HPDE6-E6E7 (cell line): Measurements from ENCODE around the gene CRKL.
A peak's percentile ranks its signal among the peaks of the same experiment; 100 is the strongest.

Experiments used
- DNase-seq: peaks from one replicate; pipeline ENCODE4 v3.0.0; 2011; ENCODE audit warnings: missing footprints; ENCODE audit errors: extremely low spot score

Gene CRKL

GRCh38 chr22:20981787-20982562 is 64.8 kb downstream of the CRKL start, which contains the start of gene LZTR1:
Gene LZTR1 (plus strand): TSS chr22:20982297. CDS start chr22:20982372, 75 bp downstream.
- peak; percentile 75 for DNase-seq

GRCh38 chr22:20982563-20982882 is 65.3 kb downstream of the CRKL start:
- no peak for DNase-seq

GRCh38 chr22:20983081-20983771 is 66.0 kb downstream of the CRKL start:
- DNase-seq, result no peak

- no peak for DNase-seq
These were observed 68.5 kb downstream of the CRKL start for GRCh38 chr22:20985720-20986119.

DNA sequence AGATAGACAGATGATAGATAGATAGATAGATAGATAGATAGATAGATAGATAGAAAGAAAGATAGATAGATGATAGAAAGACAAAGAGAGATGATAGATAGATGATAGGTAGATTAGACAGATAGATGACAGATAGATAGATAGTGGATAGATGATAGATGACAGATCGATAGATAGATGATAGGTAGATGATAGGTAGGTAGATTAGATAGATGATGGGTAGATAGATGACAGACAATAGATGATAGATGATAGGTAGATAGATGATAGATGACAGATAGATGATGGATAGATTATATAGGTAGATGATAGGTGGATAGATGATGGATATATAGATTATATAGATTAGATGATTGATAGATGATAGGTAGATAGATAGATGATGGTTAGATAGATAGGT is 69.2 kb downstream of the CRKL start:
- DNase-seq, result no peak

- DNase-seq, result no peak
These were observed 70.2 kb downstream of the CRKL start for GRCh38 chr22:20987375-20987774.

DNA sequence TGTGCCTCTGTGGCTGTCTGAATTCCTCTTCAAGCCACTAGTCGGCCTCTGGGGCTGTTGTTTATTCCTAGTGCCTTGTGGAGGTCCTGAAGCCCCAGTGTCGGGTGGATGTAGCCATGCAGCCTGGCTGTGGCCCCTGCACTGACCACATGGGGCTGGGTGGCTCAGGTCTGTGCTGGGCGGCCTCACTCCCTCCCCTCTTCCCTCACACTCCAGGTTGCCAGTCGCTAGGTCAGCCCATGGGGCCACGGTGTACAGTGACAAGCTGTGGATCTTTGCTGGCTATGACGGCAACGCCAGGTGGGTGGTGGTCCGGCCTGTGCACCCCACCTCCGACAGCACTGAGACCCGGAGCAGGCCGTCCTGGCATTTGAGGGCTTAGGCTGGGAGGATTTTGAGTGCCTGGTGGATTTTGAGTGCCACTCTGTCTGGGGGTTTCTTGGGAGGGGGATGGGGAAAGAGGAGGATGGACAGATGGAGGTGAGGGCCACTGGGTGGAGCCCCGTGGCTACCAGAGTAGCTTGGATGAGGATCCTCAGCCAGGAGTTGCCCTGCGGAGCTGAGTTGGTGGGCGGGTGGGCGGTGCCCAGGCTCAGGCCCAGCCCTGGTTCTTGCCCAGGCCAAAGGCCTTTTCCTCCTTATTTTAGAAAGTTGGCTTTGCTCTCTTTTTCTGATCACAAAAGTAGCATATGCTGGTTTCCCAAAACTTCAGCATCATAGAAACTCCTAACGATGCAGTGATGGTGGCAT is 71.5 kb downstream of the CRKL start:
- no peak for DNase-seq

- no peak for DNase-seq
These were observed 72.3 kb downstream of the CRKL start for GRCh38 chr22:20989323-20990138.

DNA sequence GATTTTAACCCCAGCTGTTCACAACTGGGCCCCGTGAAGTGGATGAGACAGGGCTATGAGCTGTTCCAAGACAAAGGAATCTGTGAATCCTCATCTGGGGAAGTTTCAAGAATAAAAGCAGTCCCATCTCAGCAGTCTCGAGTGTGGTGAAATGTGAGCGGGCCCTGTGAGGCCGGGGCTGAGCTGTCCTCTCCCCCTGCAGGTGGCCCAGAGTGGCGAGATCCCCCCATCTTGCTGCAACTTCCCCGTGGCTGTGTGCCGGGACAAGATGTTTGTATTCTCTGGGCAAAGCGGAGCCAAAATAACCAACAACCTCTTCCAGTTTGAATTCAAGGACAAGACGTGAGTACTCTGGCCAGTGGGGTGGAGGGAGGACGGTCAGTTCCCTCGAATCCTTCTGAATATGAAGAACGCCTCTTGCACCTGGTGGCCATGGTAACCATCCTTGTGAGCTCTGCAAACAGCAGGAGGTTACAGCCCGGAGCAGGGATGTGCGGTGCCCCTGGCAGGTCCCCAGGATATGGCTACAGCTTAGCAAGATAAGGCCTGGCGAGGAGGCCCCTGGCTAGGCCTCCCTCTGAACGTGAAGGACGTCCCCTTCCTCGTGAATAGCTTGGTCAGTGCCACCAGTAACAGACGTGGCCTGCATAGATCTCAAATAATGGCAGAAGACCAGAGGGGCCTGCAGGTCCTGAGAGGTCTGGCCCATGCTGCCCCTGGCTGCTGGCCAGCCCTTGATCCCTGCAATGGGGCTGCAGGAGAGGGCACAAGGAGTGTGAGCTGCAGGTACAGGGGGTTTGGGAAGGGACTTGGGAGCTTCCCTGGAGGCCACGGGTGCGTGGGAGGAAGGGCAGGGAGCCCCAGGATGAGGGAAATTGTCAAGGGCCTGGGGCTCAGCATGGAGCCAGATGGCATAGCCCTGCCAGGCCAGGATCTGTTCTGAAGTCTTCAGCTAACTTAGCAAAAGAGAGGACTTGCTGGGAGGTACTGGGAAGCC is 73.3 kb downstream of the CRKL start:
- no peak for DNase-seq

- DNase-seq, result no peak
These were observed 74.2 kb downstream of the CRKL start for GRCh38 chr22:20991252-20992055.

DNA sequence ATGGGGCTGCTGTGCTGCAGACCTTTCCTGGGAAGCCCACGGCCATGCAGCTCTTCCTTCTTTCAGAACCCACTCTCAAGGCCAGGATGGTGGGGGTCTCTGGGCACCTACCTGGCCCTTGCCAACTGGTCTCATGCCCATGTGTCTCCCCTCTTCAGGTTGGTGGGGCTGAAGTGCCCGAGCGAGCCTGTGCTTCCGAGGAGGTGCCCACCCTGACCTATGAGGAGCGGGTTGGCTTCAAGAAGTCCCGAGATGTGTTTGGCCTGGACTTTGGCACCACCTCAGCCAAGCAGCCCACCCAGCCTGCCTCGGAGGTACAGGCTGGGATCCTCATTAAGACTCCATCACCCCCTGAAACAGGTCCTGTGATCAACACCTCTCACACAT is 74.8 kb downstream of the CRKL start:
- DNase-seq, result no peak

- no peak for DNase-seq
These were observed 75.5 kb downstream of the CRKL start for GRCh38 chr22:20992456-20993303.

GRCh38 chr22:20993304-20994127 is 76.3 kb downstream of the CRKL start:
- DNase-seq, result no peak

- DNase-seq, result no peak
These were observed 77.1 kb downstream of the CRKL start for GRCh38 chr22:20994128-20994901.

GRCh38 chr22:20994902-20995241 is 77.7 kb downstream of the CRKL start:
- no peak for DNase-seq

DNA sequence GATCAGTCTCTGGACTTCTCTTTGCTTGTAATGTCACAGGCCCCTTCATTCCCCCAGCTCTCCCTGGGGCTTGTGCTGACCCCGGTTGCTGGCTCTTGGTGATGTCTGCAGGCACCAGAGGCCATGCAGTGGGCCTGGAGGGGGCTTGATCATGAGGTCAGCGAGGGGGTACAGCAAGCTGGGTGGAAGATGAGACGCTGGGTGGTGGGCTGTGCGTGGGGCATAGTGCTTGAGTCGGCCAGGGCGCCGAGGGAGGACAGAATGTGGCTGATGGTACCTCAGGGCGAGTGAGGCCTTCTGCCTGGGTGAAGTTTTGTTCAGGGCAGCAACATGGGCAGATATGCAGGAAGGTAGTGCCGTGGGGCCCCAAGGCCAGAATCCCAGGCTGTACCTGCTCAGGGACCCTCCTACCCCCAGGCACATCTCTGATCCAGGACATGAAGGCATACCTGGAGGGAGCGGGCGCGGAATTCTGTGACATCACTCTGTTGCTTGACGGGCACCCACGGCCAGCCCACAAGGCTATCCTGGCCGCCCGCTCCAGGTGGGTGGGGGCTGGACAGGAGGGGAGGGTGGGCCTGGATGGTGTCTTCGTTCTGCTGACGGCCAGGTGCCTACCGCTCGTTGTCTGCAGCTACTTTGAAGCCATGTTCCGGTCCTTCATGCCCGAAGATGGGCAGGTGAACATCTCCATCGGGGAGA is 78.3 kb downstream of the CRKL start:
- no peak for DNase-seq

DNA sequence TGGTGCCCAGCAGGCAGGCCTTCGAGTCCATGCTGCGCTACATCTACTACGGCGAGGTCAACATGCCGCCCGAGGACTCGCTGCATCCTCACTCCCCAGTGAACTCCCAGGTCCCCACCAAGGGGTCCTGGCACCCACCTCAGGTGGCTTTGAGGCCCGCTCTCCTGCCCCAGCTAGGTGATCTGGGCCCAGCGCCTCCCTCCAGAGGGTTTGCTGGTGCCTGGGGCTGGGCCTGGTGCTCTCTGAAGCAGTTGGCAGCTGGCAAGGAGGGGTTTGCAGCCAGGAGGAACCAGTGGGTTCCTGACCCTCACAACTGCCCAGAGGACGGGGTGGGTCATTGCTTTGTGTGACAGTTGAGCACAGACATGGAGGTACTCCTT is 78.8 kb downstream of the CRKL start:
- no peak for DNase-seq
